A172 (cell line): ENCODE measurements around the gene E2F7. TPM values are rescaled to one million over a fixed set of nuclear protein-coding genes. Genes with fewer than 3 reads are reported as not detected.

Source experiments
- total RNA-seq: library from RNA; depleted of rRNA; stranded (reverse); fragments of >200 nt; shearing (Covaris generic); gene quantifications from 2 replicates; pipeline ENCODE4 v1.2.3, GENCODE V29; 2014; rRNA removed

The E2F7 gene
- total RNA-seq, 1 experiment from 2014 or later = 22.5 TPM

Other genes starting within 250 kb of the E2F7 start
- 33.7 and 36.7 TPM in 2 replicates for gene CSRP2, start 186.6 kb downstream of the E2F7 start, total RNA-seq